SU-DHL-6 (cell line): Measurements from ENCODE around the gene CCDC167.

ENCODE experiments used
- EZH2phosphoT487 ChIP-seq: fragments of 200-600 bp; sonication (generic), shearing (Covaris generic); conservative IDR thresholded peaks from 2 replicates; pipeline ENCODE4 v1.6.1; 2018; ENCODE audit warnings: mild to moderate bottlenecking, antibody characterized with exemption, low read length, moderate library complexity, mixed read lengths
- TF ChIP-seq, protein P1 (sequence below): fragments of 200-600 bp; sonication (generic); IDR thresholded peaks from one replicate; pipeline ENCODE4 v1.5.1; 2017; ENCODE audit warnings: antibody characterized with exemption, mild to moderate bottlenecking, low read length, moderate library complexity; ENCODE audit not compliant: insufficient read depth, poor library complexity, severe bottlenecking

DNA sequence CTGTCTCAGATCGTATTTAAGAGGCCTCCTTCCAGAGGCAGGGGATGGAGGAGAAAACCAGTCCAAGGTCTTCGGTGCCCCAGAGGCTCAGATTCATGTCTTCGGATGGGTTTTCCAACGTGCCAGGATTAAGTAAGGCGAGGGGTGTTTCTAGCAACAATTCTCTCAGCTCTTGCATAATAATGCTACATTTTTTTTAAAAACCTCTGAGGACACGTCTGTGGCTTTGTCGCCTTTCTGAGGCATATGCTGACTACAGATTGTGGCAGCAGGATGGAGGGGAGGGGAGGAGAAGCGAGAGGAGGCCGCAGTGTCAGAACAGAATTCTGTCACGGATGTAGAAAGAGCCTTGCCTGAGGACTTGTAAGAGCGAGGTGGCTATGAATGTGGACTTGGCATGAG is 17.7 kb upstream of the CCDC167 start:
- TF ChIP-seq, protein P1, sequence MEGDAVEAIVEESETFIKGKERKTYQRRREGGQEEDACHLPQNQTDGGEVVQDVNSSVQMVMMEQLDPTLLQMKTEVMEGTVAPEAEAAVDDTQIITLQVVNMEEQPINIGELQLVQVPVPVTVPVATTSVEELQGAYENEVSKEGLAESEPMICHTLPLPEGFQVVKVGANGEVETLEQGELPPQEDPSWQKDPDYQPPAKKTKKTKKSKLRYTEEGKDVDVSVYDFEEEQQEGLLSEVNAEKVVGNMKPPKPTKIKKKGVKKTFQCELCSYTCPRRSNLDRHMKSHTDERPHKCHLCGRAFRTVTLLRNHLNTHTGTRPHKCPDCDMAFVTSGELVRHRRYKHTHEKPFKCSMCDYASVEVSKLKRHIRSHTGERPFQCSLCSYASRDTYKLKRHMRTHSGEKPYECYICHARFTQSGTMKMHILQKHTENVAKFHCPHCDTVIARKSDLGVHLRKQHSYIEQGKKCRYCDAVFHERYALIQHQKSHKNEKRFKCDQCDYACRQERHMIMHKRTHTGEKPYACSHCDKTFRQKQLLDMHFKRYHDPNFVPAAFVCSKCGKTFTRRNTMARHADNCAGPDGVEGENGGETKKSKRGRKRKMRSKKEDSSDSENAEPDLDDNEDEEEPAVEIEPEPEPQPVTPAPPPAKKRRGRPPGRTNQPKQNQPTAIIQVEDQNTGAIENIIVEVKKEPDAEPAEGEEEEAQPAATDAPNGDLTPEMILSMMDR, result no peak
- TF ChIP-seq EZH2phosphoT487, result no peak
